ENCODE data around the gene PCDHGA9.
"Not testable (repeated sequence)": the region's sequence is repeated elsewhere in the genome, so short reads cannot be mapped to it uniquely, and the experiment has no call there.

Gene PCDHGA9

DNA sequence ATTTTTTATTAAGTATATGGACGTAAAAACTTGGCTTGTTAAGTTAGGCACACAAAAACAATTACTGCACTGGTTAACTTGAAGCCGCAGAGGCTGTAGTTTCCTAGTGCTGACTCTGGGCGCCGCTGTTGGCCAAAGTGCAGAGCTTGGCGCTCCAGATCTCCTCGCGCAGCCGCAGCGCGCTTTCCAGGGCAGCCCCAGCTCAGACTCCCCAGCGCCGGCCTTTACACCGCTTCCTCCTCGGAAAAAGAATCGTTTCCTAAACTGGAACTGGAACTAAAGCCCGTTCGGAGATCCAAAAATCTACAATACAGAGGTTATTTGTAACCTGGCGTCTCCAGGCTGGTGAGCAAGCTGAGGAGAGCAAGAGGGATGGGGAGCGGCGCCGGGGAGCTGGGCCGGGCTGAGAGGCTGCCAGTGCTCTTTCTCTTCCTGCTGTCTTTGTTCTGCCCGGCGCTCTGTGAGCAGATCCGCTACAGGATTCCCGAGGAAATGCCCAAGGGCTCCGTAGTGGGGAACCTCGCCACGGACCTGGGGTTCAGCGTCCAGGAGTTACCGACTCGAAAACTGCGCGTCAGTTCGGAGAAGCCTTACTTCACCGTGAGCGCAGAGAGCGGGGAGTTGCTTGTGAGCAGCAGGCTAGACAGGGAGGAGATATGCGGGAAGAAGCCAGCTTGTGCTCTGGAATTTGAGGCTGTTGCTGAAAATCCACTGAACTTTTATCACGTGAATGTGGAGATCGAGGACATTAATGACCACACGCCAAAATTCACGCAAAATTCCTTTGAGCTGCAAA, 4.6 kb upstream of the PCDHGA9 start, which contains the start of gene PCDHGB5:
PCDHGB5 (plus strand) TSS at position 192 of the 796 bp plus-strand sequence; CDS start at position 373, 181 bp downstream.
- H3K4me3 Mint-ChIP-seq: peak within 1 kb of the TSS; percentile 67 to 69
- H3K27ac Mint-ChIP-seq: peak within 1 kb of the TSS; percentile 33 to 42
- peaks cover 79% of the 10 kb centered on the region for H3K27me3 Mint-ChIP-seq
- not testable (repeated sequence) for H3K4me1 Mint-ChIP-seq
- peaks cover 11 to 32% of the 10 kb centered on the region in 2 donors for H3K9me3 Mint-ChIP-seq
- DNase-seq (peak in 1 of 2 donors; percentile 51), ATAC-seq (peak; percentile 92)

DNA sequence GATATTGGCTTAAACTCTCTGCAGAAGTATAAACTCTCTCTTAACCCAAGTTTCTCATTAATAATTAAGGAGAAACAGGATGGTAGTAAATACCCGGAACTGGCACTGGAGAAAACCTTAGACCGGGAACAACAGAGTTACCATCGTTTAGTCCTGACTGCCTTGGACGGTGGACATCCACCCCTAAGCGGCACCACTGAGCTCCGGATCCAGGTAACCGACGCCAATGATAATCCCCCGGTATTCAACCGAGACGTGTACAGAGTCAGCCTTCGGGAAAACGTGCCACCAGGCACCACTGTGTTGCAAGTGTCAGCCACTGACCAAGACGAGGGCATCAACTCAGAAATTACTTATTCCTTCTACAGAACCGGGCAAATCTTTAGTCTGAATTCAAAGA, 4.0 kb upstream of the PCDHGA9 start:
- ATAC-seq: no peak
- peaks cover 11 to 38% of the 10 kb centered on the region in 2 donors for H3K9me3 Mint-ChIP-seq

DNA sequence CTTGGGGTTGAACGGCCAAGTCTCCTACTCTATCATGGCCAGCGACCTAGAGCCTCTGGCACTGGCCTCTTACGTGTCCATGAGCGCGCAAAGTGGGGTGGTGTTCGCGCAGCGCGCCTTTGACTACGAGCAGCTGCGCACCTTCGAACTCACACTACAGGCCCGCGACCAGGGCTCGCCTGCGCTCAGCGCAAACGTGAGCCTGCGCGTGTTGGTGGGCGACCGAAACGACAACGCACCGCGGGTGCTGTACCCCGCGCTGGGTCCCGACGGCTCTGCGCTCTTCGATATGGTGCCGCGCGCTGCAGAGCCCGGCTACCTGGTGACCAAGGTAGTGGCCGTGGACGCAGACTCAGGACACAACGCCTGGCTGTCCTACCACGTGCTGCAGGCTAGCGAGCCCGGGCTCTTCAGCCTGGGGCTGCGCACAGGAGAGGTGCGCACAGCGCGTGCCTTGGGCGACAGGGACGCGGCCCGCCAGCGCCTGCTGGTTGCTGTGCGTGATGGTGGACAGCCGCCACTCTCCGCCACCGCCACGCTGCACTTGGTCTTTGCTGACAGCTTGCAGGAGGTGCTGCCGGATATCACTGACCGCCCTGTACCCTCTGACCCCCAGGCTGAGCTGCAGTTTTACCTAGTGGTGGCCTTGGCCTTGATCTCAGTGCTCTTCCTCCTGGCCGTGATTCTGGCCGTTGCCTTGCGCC, 2.9 kb upstream of the PCDHGA9 start:
- DNase-seq (no peak), ATAC-seq (no peak)
- no peak overlapping the region for H3K4me3 Mint-ChIP-seq
- H3K27me3 Mint-ChIP-seq: peaks cover 79% of the 10 kb centered on the region
- H3K27ac Mint-ChIP-seq: no peak overlapping the region
- H3K9me3 Mint-ChIP-seq: peaks cover 5 to 34% of the 10 kb centered on the region in 2 donors
- peaks cover 9% of the 10 kb centered on the region for H3K4me1 Mint-ChIP-seq

More for the DNA sequence above, 4.0 kb upstream of the PCDHGA9 start:
- H3K4me3 Mint-ChIP-seq: no peak overlapping the region
- no peak for DNase-seq
- H3K27me3 Mint-ChIP-seq: peaks cover 79% of the 10 kb centered on the region
- peak overlapping the region in 1 of 2 donors; percentile 42 for H3K27ac Mint-ChIP-seq
- H3K4me1 Mint-ChIP-seq: peaks cover 9% of the 10 kb centered on the region

DNA sequence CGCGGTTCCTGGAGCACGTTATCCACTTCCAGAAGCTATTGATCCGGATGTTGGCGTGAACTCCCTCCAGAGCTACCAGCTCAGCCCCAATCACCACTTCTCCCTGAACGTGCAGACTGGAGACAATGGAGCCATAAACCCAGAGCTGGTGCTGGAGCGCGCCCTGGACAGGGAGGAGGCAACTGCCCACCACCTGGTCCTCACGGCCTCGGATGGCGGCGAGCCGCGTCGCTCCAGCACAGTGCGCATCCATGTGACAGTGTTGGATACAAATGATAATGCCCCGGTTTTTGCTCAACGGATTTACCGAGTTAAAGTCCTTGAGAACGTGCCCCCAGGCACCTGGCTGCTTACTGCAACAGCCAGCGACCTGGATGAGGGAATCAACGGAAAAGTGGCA, 809 bp downstream of the PCDHGA9 start:
- no peak for DNase-seq
- no peak for ATAC-seq
- Mint-ChIP-seq H3K4me1 (peaks cover 16% of the 10 kb centered on the region), H3K27me3 (peaks cover 86% of the 10 kb centered on the region), H3K9me3 (peaks cover 5 to 53% of the 10 kb centered on the region in 2 donors), H3K27ac (no peak overlapping the region), H3K4me3 (peak overlapping the region in 1 of 2 donors; percentile 62)

DNA sequence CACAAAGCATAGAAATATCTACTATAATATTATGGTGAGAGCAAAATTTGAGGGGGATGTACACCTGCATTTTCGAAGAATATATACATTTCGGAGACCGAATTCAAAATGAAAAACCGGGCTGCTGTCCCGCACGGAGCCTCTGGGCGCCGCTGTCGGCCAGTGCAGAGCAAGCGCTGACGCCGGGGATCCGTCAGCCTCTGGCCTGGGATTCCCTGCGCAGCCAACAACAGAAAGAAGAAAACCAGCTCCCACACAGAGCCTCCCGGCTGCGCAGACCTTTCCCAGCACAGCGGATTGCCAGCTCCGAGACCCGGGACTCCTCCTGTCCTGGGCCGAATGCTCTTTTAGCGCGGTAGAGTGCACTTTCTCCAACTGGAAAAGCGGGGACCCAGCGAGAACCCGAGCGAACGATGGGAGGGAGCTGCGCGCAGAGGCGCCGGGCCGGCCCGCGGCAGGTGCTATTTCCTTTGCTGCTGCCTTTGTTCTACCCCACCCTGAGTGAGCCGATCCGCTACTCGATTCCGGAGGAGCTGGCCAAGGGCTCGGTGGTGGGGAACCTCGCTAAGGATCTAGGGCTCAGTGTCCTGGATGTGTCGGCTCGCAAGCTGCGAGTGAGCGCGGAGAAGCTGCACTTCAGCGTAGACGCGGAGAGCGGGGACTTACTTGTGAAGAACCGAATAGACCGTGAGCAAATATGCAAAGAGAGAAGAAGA, 5.4 kb downstream of the PCDHGA9 start, which contains the start of gene PCDHGB6:
PCDHGB6 (plus strand) TSS at position 232 of the 716 bp plus-strand sequence; CDS start at position 414, 182 bp downstream.
- peak within 1 kb of the TSS in 1 of 2 donors; percentile 9 for H3K27ac Mint-ChIP-seq
- ATAC-seq (peak; percentile 76), DNase-seq (peak in 1 of 2 donors; percentile 52)
- peaks cover 79% of the 10 kb centered on the region for H3K27me3 Mint-ChIP-seq
- H3K4me1 Mint-ChIP-seq: peaks cover 13% of the 10 kb centered on the region
- H3K9me3 Mint-ChIP-seq: peaks cover 10 to 49% of the 10 kb centered on the region in 2 donors
- H3K4me3 Mint-ChIP-seq: peak within 1 kb of the TSS; percentile 73 to 81

DNA sequence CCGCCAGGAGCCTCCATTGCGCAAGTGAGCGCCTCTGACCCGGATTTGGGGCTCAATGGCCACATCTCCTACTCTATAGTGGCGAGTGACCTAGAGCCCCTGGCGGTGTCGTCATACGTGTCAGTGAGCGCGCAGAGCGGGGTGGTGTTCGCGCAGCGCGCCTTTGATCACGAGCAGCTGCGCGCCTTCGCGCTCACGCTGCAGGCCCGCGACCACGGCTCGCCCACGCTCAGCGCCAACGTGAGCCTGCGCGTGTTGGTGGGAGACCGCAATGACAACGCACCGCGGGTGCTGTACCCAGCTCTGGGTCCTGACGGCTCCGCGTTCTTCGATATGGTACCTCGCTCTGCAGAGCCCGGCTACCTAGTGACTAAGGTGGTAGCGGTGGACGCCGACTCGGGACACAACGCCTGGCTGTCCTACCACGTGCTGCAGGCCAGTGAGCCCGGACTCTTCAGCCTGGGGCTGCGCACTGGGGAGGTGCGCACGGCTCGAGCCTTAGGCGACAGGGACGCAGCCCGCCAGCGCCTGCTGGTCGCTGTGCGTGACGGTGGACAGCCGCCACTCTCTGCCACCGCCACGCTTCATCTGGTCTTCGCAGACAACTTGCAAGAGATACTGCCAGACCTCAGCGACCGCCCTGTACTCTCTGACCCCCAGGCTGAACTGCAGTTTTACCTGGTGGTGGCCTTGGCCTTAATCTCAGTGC, 7.2 kb downstream of the PCDHGA9 start:
- DNase-seq: no peak
- ATAC-seq: no peak
- Mint-ChIP-seq H3K4me1 (peaks cover 26% of the 10 kb centered on the region), H3K27ac (no peak overlapping the region), H3K27me3 (peaks cover 79% of the 10 kb centered on the region), H3K4me3 (no peak overlapping the region), H3K9me3 (peaks cover 10 to 38% of the 10 kb centered on the region in 2 donors)

DNA sequence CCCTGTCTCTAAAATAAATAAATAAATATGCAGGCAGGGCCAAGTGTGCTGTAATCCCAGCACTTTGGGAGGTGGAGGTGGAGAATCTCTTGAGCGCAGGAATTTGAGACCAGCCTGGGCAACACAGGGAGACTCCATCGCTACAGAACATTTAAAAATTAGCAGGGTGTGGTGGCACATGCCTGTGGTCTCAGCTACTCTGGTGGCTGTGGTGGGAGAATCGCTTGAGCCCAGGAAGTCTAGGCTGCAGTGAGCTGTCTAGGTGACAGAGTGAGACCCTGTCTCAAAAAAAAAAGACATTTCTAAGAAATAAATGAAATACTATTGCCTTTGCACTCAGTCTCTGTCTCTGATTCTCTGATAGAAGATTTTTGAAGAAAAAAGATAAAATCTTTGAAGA, 9.0 kb downstream of the PCDHGA9 start:
- ATAC-seq: no peak
- no peak for DNase-seq
- no peak overlapping the region for H3K27ac Mint-ChIP-seq
- H3K9me3 Mint-ChIP-seq: peaks cover 10 to 29% of the 10 kb centered on the region in 2 donors
- H3K27me3 Mint-ChIP-seq: peaks cover 81% of the 10 kb centered on the region
- peaks cover 32% of the 10 kb centered on the region for H3K4me1 Mint-ChIP-seq
- no peak overlapping the region for H3K4me3 Mint-ChIP-seq

DNA sequence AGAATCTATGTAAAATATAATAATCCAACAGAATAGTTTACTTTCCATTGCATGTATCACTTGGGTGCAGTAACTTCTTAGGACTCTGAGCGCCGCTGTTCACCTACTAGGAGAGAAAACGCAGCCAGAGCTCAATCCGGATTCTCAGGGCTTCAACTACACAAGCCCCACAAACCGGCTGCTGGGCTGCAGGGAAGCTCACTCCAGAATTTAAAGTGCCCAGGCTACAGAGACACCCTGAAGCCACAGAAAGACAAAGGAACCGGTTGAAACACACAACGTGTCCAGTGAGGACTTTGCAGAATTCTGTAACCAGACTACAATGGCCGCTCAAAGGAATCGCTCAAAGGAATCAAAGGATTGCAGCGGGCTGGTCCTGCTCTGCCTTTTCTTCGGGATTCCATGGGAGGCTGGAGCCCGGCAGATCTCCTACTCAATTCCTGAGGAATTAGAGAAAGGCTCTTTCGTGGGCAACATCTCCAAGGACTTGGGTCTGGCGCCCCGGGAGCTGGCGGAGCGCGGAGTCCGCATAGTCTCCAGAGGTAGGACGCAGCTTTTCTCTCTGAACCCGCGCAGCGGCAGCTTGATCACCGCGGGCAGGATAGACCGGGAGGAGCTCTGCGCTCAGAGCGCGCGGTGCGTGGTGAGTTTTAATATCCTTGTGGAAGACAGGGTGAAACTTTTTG, 10.4 kb downstream of the PCDHGA9 start, which contains the start of gene PCDHGA10:
PCDHGA10 (plus strand) TSS at position 134 of the 686 bp plus-strand sequence; CDS start at position 323, 189 bp downstream.
- DNase-seq (peak; percentile 56 to 64), ATAC-seq (peak; percentile 78)
- Mint-ChIP-seq H3K9me3 (peaks cover 10 to 28% of the 10 kb centered on the region in 2 donors), H3K27me3 (peaks cover 82% of the 10 kb centered on the region), H3K27ac (peak within 1 kb of the TSS in 1 of 2 donors; percentile 96), H3K4me3 (peak within 1 kb of the TSS; percentile 89 to 91), H3K4me1 (peaks cover 36% of the 10 kb centered on the region)

DNA sequence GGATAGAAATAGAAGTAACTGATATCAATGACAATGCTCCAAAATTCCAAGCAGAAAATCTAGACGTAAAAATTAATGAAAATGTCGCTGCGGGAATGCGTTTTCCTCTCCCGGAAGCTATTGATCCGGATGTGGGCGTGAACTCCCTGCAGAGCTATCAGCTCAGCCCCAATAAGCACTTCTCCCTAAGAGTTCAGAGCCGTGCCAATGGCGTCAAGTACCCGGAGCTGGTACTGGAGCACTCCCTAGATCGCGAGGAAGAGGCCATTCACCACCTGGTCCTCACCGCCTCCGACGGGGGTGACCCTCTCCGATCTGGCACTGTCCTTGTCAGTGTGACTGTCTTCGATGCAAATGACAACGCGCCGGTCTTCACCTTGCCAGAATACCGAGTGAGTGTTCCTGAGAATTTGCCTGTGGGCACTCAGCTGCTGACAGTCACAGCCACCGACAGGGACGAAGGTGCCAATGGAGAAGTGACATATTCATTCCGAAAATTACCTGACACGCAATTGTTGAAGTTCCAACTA, 11.0 kb downstream of the PCDHGA9 start:
- Mint-ChIP-seq H3K9me3 (peaks cover 12 to 28% of the 10 kb centered on the region in 2 donors), H3K27ac (peak overlapping the region in 1 of 2 donors; percentile 96), H3K4me1 (peaks cover 35% of the 10 kb centered on the region), H3K27me3 (peaks cover 82% of the 10 kb centered on the region), H3K4me3 (peak overlapping the region; percentile 89 to 91)
- ATAC-seq (no peak), DNase-seq (no peak)

DNA sequence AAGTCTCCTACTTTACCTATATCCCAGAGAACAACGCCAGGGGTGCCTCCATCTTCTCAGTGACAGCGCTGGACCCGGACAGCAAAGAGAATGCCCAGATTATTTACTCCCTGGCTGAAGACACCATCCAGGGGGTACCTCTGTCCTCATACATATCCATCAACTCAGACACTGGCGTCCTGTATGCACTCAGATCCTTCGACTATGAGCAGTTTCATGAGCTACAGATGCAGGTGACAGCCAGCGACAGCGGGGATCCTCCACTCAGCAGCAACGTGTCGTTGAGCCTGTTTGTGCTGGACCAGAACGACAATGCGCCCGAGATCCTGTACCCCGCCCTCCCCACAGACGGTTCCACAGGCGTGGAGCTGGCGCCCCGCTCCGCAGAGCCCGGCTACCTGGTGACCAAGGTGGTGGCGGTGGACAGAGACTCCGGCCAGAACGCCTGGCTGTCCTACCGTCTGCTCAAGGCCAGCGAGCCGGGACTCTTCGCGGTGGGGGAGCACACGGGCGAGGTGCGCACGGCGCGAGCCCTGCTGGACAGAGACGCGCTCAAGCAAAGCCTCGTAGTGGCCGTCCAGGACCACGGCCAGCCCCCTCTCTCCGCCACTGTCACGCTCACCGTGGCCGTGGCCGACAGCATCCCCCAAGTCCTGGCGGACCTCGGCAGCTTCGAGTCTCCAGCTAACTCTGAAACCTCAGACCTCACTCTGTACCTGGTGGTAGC, 12.1 kb downstream of the PCDHGA9 start:
- Mint-ChIP-seq H3K4me3 (peak overlapping the region; percentile 39 to 55), H3K9me3 (peaks cover 12 to 26% of the 10 kb centered on the region in 2 donors)
- not testable (repeated sequence) for H3K27ac Mint-ChIP-seq

DNA sequence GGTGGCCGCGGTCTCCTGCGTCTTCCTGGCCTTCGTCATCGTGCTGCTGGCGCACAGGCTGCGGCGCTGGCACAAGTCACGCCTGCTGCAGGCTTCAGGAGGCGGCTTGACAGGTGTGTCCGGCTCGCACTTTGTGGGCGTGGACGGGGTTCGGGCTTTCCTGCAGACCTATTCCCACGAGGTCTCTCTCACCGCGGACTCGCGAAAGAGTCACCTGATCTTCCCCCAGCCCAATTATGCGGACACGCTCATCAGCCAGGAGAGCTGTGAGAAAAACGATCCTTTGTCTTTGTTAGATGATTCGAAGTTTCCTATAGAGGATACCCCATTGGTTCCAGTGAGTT, 12.7 kb downstream of the PCDHGA9 start:
- ATAC-seq, DNase-seq, H3K27ac Mint-ChIP-seq: not testable (repeated sequence)
- Mint-ChIP-seq H3K27me3 (peaks cover 82% of the 10 kb centered on the region), H3K4me3 (peak overlapping the region; percentile 39 to 55), H3K9me3 (peaks cover 10 to 21% of the 10 kb centered on the region in 2 donors), H3K4me1 (peaks cover 35% of the 10 kb centered on the region)

More for the DNA sequence above, 12.1 kb downstream of the PCDHGA9 start:
- DNase-seq, ATAC-seq: not testable (repeated sequence)
- H3K27me3 Mint-ChIP-seq: peaks cover 82% of the 10 kb centered on the region
- peaks cover 35% of the 10 kb centered on the region for H3K4me1 Mint-ChIP-seq

DNA sequence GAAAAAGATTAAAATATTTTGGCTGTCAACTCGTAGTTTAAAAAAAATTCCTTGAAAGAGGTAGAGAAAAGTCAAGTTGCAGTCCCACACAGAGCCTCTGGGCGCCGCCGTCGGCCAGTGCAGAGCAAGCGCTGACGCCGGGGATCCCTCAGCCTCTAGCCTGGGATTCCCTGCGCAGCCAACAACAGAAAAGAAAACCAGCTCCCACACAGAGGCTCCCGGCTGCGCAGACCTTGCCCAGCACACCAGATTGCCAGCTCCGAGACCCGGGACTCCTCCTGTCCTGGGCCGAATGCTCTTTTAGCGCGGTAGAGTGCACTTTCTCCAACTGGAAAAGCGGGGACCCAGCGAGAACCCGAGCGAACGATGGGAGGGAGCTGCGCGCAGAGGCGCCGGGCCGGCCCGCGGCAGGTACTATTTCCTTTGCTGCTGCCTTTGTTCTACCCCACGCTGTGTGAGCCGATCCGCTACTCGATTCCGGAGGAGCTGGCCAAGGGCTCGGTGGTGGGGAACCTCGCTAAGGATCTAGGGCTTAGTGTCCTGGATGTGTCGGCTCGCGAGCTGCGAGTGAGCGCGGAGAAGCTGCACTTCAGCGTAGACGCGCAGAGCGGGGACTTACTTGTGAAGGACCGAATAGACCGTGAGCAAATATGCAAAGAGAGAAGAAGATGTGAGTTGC, 15.1 kb downstream of the PCDHGA9 start, which contains the start of gene PCDHGB7:
PCDHGB7 (plus strand) TSS at position 184 of the 679 bp plus-strand sequence; CDS start at position 367, 183 bp downstream.
- peak within 1 kb of the TSS; percentile 87 for H3K4me3 Mint-ChIP-seq
- ATAC-seq (peak; percentile 85), DNase-seq (peak; percentile 52 to 65)
- peaks cover 97% of the 10 kb centered on the region for H3K27me3 Mint-ChIP-seq
- H3K9me3 Mint-ChIP-seq: peaks cover 13 to 34% of the 10 kb centered on the region in 2 donors
- H3K4me1 Mint-ChIP-seq: peaks cover 46% of the 10 kb centered on the region
- peak within 1 kb of the TSS in 1 of 2 donors; percentile 85 for H3K27ac Mint-ChIP-seq
